CD4-positive, alpha-beta T cell treated with Interleukin-1 beta for 1 hour (primary cell): Measurements from ENCODE around the gene SAMD3.
"Not testable (repeated sequence)": the region's sequence is repeated elsewhere in the genome, so short reads cannot be mapped to it uniquely, and the experiment has no call there.

ENCODE experiments used
- DNase-seq, 2 donors: peaks; one replicate each; pipeline ENCODE4 v3.0.0-alpha.2; 2020 to 2022

The SAMD3 gene

DNA sequence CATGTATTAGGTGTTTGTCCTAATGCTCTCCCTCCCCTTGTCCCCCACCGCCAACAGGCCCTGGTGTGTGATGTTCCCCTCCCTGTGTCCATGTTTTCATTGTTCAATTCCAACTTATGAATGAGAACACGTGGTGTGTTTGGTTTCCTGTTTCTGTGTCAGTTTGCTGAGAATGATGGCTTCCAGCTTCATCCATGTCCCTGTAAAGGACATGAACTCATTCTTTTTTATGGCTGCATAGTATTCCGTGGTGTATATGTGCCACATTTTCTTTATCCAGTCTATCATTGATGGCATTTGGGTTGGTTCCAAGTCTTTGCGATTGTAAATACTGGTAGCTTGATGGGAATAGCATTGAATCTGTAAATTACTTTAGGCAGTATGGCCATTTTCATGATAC, 52.6 kb downstream of the SAMD3 start:
- DNase-seq, result not testable (repeated sequence)

DNA sequence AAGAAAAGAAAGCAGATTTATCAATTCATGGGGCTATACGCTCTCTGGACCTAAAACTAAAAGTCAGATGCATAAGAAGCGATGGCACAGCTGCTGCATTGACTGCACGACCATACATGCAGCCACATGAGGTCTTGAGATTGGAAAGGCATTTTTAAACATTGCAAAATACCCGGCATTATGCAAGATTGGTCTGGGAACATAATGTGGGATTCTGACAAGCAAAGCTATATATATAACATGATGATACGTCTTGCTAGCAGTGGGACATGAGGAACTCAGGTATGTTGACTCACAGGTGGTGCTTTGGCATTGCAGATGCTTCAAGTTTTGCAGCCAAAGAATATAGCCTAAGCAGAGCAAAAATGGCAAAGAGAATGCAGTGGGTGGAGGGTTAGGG, 55.1 kb downstream of the SAMD3 start:
- DNase-seq, result no peak

DNA sequence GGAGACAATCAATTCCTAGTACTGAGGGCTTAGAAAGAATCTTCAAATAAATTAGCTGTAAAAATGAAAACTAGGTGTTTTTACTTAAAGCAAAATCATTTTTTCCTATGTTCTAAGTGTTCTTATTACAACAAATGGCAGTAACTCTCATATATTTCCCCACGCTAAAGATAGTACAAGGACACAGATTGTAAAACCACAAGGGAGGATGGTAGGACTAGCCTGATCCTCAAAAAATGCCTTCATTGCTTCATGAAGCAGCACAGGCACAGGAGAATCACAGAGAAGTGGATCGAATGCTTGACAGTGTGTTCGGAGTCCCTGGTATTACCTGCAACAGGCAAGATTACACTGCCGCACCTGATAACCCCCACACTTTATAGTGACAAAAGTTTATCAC, 58.5 kb downstream of the SAMD3 start:
- no peak for DNase-seq

DNA sequence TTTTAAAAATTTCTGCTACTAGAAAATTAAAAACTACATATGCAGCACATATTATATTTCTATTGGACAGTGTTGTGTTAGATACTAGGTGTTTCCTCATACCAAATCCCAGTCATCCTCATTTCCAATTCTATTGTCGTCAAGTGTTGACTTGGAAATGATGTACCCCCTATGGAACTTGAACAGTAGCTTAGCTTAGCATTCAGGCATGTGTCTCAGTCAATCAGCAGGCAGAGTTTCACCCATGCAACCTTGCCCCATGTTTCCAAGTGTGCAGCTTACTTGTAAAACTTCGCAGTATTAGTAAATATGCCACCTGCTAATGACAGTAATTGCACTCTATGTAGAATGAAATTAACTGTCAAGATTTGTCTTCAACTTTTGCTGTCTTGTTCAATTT, 59.5 kb downstream of the SAMD3 start:
- no peak for DNase-seq

DNA sequence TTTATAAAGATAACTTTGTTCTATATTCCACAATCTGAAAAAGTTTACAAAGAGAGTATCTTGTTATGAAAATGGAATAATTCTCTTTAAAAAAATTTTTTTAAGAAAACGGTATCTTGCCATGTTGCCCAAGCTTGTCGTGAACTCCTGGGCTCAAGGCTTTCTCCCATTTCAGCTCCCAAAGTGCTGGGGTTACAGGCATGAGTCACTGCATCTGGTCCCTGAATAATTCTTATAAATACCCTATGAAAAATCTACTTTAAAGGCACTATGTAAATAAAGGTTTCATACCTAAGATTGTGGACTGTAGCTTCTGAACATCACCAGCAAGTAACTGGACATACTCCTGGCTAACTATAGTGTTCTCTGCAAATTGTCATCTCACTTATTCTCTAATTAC, 60.3 kb downstream of the SAMD3 start:
- DNase-seq, result no peak

DNA sequence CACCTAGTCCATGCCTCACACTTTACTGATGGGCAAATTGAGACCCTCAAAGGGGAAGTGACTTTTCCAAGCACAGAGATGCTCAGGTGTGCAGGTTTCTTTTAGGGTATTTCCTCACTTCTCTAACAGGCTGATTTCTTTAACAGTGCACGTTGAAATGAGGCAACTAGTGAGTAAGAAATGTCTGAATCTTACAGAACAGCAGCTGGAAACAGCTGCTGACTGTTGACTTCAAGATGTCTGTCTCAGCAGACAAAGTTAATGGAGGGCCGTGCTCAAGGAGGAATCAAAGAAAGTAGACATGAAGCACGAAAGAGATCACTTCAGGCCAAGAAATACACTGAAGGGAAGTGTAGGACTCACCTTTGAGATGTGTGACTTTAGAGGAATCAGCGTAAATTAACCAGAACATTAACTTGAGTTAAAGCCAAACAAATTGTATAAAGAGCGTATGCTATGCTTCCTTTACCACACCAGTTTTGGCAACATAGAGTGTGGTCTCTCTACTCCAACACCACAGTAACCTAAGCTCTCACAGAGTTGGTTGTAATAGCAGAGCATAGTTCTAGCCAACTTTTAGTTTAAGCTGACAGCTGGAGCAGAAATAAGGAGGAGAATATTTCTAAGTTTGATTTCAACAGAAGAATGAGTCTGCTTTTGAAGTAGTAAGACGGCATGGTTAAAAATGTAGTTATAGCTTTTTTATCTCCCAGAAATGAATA, 60.9 kb downstream of the SAMD3 start:
- no peak for DNase-seq

DNA sequence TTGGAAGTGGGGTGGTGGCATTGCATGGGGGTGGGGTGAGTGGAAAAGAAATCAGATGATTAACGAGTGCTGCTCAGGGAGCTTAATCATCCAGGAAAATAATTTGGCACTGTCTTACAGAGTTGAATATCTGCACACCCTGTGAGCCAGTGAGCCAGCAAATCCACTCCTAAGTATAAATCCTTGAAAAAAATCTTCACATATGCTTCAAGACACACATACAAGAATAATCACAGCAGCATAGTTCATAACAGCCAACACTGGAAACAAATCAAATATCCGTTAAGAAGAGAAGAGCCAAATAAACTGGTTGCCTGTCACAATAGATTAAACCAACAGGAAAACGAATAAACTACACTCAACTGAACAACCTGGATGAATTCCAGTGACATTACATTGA, 62.8 kb downstream of the SAMD3 start:
- no peak for DNase-seq

DNA sequence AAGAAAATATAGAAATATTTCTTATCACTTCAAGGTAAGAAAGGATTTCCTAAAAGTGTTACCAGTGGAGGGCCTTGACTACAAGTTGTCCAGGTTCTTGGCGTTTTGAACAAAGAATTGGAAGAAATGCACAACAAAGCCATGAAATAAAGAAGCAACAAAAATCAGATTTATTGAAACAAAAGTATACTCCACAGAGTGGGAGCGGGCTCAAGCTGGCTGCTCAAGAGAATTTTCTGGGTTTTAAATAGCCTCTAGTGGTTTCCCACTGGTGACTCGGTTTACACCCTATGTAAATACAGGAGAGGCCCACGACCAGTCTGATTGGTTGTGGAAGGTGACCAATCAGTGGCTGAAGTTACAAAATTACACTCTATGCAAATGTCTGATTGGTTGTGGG, 64.2 kb downstream of the SAMD3 start:
- DNase-seq, result no peak

DNA sequence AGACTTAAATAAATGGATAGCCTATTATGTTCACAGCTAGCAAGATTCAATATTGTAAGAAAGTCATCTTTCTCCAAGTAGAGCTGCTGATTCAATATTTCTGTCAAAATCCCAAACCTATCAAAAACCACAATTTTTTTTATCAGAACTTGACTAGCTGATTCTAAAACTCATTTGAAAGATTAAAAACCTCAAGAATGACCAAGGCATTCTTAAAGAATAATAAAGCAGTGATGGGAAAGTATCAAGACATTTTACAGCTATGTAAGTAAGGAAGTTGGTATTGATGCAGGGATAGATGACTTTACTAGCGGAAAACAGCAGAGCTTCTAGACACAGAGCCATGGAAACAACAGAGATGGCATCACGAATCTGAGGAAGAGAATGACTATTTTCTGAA, 64.7 kb downstream of the SAMD3 start:
- no peak for DNase-seq

DNA sequence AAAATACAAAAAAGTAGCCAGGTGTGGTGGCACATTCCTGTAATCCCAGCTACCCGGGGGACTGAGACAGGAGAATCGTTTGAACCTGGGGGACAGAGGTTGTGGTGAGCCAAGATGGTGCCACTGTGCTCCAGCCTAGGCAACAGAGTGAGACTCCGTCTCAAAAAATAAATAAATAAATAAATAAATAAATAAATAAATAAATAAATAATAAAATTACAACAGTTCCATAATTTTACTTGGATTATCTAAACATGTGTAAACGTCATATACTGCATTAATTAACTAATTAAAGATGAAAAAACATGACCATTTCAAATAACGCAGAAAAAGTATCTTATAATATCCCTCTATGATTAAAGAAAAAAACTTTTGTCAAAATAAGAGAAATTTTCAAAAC, 65.8 kb downstream of the SAMD3 start:
- no peak for DNase-seq

DNA sequence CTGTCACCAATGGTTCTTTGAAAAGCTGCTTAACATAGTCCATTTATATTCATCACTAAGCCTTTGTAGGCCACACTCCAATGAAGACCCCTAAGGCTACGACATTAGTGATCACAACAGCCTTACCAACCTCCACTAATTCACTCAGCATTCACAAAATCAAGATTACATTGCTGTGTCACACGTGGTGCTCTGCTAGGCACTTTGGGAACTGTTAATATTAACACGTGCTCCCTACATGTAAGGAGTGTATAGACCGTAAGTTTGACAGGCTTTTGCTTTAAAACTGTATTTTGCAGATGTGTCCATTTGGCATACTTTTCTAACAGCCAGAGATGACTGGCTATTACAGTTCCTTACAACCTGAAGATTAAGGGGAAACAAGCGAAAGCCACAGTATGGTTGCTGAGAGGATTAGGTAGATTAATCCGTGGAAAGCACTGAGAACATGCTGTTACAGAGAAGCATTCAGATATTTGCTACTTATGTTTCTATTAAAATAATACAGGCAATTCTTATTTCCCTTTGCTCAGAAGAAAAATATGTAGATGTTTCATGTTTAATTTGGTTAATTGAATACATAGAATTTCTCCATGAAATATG, 69.7 kb downstream of the SAMD3 start:
- no peak for DNase-seq

DNA sequence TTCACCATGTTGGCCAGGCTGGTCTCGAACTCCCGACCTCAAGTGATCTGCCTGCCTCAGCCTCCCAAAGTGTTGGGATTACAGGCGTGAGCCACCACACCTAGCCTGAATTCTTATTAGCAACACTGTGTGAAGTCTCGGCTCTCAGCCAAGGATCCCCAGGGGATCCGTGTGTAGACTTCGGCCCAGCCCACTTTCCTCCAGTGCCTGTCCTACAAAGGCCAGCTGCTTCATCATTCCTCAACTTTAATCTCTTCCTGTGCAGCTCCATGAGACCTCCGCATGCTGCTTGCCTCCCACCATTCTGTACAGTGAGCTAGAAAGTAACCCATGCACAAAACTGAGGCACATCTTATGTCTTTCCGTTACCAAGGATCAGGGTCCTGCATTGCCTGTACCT, 71.8 kb downstream of the SAMD3 start:
- no peak for DNase-seq

DNA sequence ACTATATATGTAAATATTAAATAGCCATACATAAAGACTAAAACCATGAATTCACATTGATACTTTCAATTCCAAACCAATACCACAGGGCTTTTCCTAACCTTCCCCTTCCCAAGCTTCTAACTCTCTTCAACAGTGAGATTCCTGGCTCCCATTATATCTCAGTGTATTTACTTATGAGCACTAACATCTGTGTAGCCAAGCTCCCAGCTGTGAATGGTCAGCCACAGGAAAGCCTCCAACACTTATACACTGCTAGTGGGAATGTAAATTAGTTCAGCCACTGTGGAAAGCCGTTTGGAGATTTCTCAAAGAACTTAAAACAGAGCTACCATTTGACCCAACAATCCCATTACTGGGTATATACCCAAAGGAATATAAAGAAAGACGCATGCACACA, 73.7 kb downstream of the SAMD3 start:
- DNase-seq, result not testable (repeated sequence)

DNA sequence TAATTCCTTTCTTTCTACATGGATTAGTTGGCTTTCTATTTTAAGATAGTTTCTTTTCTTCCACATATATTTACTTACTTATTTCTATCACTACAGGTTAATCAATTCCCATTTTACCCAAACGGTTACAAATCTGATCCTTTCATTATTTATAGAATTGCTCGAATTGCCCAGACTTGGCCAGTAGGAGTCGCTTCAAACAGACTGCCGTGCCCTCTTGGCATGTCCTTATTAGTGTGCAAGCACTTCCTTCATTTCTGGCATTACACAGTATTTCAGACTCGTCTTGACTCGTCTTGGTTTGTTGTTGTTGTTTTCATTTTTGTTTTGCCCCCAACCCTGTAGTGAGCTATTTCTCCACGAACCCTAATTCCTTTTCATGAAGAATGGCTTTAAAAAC, 74.6 kb downstream of the SAMD3 start:
- DNase-seq, result peak in 1 of 2 donors; percentile 28

DNA sequence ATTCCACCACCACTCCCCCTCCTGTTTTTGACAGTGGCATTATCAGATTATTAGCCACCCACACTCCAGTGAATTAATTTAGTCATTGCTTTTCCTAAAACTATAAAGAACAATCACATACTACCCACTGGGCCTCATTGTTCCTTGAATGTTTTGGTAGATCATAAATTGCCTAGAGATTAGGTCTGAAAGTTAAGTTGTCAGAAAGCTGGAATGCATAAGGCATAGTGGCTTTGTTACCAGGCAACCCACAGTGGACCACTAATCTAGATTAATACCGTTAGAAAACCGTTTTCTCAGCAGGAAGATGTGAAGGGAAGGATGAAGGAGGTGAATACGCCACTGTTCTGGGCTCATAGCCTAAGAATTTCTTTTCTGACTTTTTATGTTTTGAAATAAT, 75.6 kb downstream of the SAMD3 start:
- DNase-seq, result no peak

DNA sequence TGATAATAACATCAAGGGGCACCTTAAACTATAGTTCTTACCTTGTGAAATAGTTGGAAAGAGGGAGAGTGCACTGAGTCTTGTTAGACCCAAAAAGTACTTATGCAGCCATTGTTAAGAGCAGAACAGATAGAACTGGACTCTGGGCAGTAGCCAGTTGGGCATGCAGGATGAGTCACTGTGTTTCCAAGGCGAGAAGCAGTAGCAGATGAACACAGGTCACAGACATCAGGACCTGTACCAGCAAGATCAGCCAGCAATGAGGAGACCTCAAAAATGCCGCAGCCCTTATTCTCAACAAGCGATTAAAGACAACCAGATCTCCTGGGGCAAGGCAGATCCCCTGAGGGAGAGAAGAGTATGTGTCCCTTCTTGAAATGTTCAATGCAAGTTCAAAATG, 79.0 kb downstream of the SAMD3 start:
- no peak for DNase-seq

DNA sequence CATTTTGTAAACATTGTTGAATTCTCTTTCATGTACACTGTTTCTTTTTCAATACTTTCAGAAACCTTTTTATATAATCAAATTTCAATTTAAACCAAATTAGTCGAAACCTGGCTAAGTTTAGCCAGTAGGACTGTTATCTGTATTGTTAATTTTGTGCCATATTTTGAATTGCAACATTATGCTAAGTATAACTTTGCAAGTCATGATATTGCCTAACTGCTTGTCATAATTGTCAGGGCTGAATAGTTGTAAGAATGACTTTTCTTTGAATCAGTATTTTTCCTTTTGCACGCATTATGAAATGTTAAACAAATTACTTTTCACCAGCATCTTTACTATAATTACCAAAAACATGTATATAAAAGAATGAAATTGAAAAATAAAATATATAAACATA, 82.7 kb downstream of the SAMD3 start:
- no peak for DNase-seq

DNA sequence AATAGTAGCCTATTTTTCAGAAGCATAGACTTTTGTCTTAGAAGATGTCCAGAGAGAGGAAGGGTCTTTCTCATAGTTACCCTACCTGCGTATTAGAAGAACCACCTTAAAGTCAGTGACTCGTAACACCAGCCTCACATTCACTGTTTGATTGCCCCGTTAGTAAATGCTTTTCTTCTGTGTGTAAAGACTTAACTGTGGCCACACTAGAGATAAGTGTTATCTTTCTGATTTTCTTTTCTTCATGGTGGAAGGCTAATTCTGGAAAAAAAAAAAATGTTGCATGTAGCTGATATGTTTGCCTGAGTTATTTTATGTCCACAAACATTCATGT, 83.9 kb downstream of the SAMD3 start:
- no peak for DNase-seq

DNA sequence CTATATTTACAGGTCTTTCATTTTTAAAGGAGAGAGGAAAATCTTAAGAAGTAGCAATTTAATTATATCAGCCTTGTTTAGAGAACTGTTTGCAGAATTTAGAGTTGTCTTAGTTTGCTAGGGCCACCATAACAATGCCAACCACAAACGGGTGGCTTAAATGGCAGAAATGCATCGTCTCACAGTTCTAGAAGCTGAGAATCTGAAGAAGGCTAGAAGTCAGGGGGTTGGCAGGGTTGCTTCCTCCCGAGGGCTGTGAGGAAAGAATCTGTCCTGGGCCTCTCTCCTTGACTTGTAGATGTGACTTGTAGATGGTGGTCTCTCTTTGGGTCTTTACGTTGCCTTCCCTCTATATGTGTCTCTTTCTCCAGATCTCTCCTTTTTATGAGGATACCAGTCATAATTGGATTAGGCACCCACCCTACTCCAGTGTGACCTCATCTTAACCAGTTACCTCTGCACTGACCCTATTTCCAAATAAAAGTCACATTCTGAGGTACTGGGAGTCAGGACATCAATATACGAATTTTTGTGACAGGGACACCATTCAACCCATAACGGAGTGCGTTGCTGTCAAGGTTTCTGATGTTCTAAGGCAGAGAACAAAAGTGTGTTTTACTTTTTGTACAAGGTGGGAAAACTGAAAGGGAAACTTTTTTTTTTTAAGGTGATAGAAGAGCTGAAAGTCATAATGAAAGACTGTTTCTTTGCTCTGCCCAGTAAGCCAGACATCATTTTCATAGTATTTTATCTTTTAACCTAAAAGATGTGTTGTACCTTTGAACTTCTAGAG, 84.4 kb downstream of the SAMD3 start:
- DNase-seq, result peak in 1 of 2 donors; percentile 16

DNA sequence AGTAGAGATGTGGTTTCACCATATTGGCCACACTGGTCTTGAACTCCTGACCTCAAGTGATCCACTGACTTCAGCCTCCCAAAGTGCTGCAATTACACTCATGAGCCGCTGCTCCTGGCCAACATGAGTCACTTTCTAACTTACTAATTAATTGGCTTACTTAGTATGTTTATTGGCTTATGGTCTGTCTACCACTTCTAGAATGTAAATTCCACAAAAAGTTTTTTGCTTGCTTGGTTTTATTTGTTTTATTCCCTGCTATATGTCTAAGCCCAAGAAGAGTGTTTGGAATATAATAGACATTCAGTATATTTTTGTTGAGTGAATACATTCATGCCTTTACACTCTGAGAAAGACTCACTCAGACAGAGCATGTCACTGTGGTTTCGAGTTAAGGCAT, 86.0 kb downstream of the SAMD3 start:
- no peak for DNase-seq

DNA sequence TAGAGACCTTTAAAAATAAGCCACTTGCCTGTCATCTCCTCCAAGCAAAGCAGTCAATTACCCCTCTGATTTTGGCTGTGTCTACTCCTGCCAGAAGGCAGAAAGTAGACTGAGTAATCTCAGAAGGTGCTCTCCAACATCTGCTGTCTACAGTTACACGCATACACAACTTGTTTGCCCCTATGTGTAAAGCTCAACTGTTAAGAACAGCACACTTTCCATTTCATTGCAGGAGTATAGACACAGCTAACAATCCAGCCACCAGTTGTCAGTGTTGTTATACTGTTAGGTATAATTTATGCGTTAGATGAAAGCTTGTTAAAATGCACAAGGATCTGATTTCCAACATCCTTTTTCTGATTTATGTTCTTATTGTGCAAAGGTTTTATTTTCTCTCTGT, 88.2 kb downstream of the SAMD3 start:
- peak in 1 of 2 donors; percentile 26 for DNase-seq

DNA sequence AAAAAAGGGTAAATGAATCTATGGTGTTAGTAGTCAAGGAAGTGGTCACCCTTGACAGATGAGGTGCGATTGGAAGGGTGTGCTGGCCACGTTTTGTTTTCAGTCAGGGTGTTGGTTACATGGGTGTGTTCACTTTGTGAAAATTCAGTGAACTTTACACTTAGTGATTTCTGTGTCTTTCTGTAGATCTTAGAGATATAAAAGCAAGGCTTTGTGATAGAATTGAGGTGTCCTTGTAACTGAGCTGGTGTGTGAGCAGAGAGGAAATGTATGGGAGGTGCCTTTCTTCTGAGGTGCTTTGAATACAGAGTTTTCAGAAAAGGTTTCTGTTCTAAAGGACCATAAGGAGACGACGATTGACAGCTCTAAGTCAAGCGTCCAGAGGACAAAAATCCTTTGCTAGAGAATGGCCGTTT, 90.5 kb downstream of the SAMD3 start:
- DNase-seq, result peak; percentile 66 to 77

DNA sequence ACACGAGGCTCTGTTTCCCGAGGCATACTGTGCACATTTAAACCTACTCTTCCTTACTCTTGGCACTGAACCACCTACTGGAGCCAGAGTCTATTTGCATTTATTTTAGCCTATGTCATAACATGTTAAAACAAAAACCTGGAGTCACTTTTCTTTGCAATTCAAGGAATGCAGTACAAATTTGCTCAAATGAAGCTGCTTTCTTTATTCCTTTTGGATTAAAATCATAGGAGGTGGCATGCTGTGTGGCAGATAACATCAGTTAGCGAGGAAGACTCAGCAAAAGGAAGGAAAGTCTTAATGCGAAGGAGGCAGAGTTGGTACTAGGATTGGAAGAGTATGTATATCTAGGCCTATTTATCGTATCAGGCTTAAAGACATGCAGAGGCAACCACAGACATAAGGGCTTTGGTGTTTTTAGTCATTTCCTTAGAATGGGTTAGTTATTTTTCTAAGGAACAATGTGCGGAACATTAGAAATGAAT, 92.9 kb downstream of the SAMD3 start:
- DNase-seq, result no peak

DNA sequence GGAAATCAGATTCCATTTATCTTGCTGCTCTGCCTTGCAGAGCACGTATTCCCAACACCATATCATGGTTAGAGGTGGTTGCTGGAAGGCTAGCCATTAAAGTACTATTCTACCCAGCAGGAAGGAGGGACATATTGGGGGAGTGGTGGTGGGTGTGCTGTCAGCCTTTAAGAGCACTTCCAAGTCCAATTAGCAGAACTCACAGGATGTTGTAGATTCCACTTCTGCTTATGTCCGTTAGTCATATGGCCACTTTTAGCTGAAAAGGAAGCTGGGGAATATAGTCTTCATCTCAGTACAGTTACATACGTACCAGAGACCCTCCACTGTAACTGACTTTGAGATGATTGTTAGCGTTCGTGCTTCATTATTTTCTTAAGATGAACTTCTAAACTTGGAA, 94.4 kb downstream of the SAMD3 start:
- no peak for DNase-seq
